Activated CD4-positive, CD25-positive, alpha-beta regulatory T cell treated with anti-CD3 and anti-CD28 coated beads, Interleukin-2, amount 50 U/mL, for 16 hours (primary cell): ENCODE data around the gene GPR17.

Experiments used
- DNase-seq: peaks from one replicate; pipeline ENCODE4 v3.0.0-alpha.2; 2020; ENCODE audit warnings: low read depth, low spot score

The GPR17 gene, protein sequence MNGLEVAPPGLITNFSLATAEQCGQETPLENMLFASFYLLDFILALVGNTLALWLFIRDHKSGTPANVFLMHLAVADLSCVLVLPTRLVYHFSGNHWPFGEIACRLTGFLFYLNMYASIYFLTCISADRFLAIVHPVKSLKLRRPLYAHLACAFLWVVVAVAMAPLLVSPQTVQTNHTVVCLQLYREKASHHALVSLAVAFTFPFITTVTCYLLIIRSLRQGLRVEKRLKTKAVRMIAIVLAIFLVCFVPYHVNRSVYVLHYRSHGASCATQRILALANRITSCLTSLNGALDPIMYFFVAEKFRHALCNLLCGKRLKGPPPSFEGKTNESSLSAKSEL

DNA sequence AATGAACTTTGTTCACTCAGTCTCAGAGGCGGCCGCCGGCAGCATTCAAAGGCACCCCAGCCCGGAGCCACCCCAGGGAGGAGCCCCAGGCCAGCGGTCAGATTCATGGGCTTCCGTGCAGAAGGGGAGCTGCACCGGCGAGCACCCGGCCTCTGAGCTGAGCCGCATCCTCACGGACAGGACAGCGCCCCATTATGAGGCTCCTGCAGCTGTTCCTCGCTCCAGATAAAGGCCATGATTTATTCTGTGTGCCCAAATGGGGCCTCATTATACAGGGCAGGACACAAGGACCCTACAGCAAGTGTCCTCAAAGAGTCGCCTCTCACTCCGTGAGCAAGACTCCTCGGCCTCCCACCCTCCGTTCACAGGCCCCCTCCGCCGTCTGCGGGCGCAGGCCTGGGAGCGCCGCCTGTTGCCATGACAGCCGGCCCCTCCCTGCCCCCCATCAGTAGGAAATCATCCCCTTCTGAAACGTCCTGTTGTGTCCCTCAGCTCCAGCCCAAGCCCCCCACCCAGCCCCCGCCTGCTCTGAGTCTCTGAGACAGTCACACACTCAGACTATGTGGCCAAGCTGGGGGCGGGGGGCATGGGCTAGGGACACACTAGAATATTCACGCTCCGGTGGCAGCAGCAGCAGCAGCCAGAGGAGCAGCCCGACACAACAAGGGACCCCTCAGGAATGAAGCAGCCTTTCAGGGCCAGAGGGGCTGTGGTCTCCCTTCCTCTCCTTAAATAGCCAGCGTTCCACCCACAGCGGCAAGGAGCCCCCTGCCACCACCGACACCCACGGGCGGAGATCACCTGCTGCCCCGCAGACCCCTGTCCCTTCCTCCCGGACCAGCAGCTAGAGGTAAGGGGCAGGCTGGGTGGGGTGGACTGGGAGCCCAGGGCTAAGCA, at the start of gene GPR17:
Gene GPR17, plus strand, starts transcription at position 759 of the 897 bp plus-strand sequence. CDS start 4,583 bp downstream, outside the sequence.
- DNase-seq = no peak

GRCh38 chr2:127596311-127597045, 49.5 kb upstream of the GPR17 start:
- DNase-seq = no peak

- no peak for DNase-seq
These were observed 48.6 kb upstream of the GPR17 start for GRCh38 chr2:127597046-127597983.

DNA sequence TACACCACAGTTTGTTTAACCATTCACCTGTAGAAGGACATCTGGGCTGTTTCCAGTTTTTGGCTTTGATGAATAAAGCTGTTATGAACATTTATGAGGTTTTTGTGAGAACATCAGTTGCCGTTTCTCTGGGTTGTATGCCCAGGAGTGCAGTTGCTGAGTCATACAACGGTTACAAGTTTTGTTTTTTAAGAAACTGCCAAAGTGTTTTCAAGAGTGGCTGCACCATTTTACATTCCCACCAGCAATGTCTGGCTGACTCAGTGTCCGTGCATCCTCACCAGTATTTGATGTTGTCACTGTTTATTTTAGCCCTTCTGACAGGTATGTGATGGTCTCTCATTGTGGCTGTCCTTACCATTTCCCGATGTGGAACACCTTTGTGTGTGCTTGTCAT, 48.0 kb upstream of the GPR17 start:
- no peak for DNase-seq

GRCh38 chr2:127598711-127599110, 47.2 kb upstream of the GPR17 start:
- DNase-seq = no peak

- DNase-seq = no peak
These were observed 46.7 kb upstream of the GPR17 start for GRCh38 chr2:127599211-127599610.

GRCh38 chr2:127604986-127605385, 41.0 kb upstream of the GPR17 start:
- no peak for DNase-seq

DNA sequence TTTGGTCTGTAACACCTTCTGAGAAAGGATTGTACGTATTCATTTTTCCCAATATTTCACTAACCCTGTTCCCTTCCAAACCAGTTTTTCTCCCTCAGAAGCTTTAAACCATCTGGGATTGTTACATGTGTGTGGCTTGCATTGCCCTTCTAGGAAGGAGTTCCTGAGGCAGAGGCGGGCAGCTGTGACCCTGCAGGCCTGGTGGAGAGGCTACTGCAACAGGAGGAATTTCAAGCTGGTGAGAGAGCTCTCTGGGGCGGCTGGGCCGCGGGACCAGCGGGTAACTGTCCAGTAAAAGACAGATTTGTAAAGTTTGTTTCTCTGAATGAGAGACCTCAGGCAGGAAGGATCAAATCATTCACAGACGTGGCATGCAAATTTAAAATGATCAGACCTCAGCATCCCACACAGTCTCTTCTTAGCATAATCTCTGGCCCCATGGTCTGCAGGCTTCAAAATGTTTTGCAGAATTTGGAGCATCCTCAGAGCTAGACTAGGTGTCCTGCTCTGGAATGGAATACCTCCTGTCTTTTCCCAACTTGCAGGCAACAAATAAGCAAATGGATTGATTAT, 40.2 kb upstream of the GPR17 start:
- no peak for DNase-seq

DNA sequence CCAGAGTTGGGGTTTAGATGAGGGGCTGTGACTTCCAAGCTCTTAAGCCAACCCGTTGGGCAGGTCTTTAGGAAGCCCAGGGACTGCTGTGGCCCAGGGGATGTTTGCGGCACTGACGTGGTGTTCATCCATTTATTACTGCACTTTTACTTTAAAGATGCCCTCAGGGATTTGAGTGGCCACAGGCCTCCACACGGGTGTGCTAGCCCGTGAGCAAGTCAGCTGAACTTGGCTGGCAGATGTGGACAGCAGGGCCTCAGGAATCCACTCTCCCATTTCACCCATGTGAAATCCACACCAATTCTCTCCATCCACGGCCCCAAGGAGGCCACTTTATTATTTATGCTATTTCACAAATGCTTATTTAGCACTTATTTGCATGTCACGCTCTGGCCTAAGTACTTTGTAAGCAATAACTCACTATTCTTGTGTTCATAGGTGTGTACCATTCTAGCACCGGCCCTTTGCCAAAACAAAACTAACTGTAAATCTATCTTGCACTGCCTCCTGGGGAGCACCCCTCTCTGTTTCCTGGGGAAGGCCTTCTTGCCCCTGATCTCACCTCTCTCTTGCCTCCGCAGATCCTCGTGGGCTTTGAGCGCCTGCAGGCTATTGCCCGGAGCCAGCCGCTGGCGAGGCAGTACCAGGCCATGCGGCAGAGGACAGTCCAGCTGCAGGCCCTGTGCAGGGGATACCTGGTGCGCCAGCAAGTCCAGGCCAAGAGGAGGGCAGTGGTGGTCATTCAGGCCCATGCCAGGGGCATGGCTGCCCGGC, 39.1 kb upstream of the GPR17 start:
- no peak for DNase-seq

GRCh38 chr2:127607399-127607908, 38.5 kb upstream of the GPR17 start:
- no peak for DNase-seq

DNA sequence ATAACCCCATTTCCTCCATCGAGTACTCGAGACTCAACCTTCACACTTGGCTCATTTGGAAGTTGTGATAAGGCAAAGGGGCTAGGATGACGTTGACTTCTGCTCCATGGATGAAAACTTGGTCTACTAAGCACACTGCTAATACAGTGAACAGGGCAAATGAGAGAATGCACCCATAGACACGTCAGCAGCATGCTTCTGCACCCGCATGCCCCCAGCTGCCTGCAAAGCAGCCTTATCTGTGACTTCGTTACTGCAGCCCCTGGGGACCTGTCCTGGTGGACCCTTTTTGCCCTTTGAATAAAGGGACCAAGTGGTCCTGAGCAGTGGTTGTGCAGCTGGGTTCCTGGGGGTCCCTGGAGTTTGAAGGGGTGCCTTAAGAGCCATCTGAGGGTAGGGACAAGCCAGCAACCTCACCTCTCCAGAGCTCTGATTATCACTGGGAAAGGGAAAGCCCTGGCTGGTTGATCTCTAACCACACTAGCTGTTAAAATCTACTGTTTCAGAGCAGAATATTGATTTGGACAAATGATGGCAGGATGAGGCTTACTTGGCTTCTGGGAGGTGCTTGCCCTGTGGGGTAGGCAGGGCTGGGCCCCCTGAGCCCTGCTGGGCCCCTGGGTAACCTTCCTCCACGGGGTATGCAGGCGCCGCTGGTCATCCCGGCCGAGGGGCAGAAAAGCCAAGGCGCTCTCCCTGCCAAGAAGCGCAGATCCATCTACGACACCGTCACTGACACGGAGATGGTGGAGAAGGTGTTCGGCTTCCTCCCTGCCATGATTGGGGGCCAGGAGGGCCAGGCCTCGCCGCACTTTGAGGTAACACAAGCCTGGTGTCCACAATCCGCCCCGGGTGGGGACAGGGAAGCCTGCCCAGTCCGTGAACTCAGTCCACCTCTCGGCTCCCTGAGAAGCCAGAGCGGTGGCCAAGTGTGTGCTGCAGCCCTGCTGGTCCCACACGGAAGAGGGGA, 37.6 kb upstream of the GPR17 start:
- DNase-seq = no peak

GRCh38 chr2:127609031-127609751, 36.8 kb upstream of the GPR17 start:
- DNase-seq = no peak

DNA sequence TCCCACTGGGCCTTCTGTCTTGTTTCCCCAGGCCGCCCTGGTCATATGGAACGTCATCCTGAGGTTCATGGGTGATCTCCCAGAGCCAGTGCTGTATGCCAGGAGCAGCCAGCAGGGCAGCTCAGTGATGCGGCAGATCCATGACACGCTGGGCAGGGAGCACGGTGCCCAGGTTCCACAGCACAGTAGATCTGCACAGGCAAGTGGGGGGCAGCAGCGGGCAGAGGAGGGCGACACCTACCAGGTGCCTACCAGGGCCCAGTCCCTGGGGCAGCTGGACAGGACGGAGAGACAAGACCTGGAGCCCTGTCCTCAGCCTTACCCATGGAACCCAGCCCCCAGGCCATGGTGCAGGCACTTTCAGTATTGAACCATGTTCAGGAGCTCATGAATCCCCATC, 36.1 kb upstream of the GPR17 start:
- no peak for DNase-seq

GRCh38 chr2:127610561-127610960, 35.4 kb upstream of the GPR17 start:
- no peak for DNase-seq

DNA sequence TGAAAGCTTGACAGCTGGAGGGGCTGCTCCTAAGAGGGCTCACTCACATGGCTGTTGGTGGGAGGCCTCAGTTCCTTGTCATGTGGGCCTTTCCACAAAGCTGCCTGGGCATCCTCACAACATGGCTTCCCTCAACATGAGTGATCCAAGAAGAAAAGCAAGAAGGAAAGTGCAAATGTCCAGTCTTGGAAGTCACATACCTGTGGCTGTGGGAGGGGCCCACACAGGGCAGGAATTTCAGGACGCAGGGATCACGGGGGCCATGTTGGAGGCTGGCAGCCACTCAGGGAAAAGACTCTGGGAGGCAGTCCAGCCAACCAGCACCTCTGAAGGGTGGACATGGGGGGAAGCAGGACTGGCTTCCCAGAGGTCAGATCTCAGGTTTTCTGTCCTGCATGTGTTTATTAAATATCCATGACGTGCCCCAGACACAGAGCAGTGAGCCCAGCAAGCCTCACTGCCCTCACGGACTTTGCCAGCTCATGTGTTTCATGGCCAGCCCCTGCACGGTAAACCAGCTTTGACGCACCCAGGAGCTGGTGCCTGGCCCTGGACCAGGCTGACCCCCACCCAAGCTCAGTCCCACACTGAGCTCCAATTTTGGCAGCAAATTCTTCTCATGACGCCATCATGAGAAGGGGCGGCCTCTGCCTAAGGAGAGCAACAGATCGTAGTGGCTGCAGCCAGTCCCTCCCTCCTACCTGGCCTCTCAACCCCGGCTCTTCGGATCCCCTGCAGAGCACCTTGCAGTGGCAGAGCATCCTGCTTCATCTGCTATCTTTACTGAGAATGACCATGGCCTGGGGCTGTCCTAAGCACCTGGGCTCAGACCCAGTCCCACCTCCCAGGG, 34.7 kb upstream of the GPR17 start:
- no peak for DNase-seq

- no peak for DNase-seq
These were observed 33.7 kb upstream of the GPR17 start for GRCh38 chr2:127612111-127612822.
